Ishikawa (cell line): Measurements from ENCODE around the gene YTHDF1.

Experiments
- CEBPB ChIP-seq: IDR thresholded peaks from 2 replicates; pipeline ENCODE4 v1.6.1; 2012
- CREB1 ChIP-seq: IDR thresholded peaks from 2 replicates; pipeline ENCODE4 v1.6.1; 2012; ENCODE audit warnings: low read depth
- EP300 ChIP-seq: IDR thresholded peaks from 2 replicates; pipeline ENCODE4 v1.6.1; 2012; ENCODE audit warnings: borderline replicate concordance
- MAX ChIP-seq: IDR thresholded peaks from 2 replicates; pipeline ENCODE4 v1.6.1; 2012
- NFIC ChIP-seq: IDR thresholded peaks from 2 replicates; pipeline ENCODE4 v1.6.1; 2012
- RAD21 ChIP-seq: IDR thresholded peaks from 2 replicates; pipeline ENCODE4 v1.6.1; 2012; ENCODE audit warnings: low read depth
- REST ChIP-seq: IDR thresholded peaks from 2 replicates; pipeline ENCODE4 v1.6.1; 2012; ENCODE audit warnings: low read depth, mild to moderate bottlenecking
- TAF1 ChIP-seq: IDR thresholded peaks from 2 replicates; pipeline ENCODE4 v1.6.1; 2012; ENCODE audit warnings: low read depth, mild to moderate bottlenecking
- USF1 ChIP-seq: IDR thresholded peaks from 2 replicates; pipeline ENCODE4 v1.6.1; 2012

- no peak for TF ChIP-seq RAD21
- TF ChIP-seq NFIC, result no peak
- TF ChIP-seq EP300, result no peak
- no peak for TF ChIP-seq MAX
- TF ChIP-seq TAF1, result no peak
- no peak for TF ChIP-seq USF1
- TF ChIP-seq CREB1, result no peak
- TF ChIP-seq CEBPB, result no peak
- TF ChIP-seq REST, result no peak
Measured at GRCh38 chr20:63187338-63188158, 28.4 kb downstream of the YTHDF1 start.
